Progenitor cell of endocrine pancreas (in vitro differentiated cells): ENCODE results near the gene DENND1A. TPM values are rescaled to one million over a fixed set of nuclear protein-coding genes. Genes with fewer than 3 reads are reported as not detected.

Experiments
- DNase-seq: peaks from one replicate; pipeline ENCODE4 v3.0.0; 2021; ENCODE audit warnings: low spot score; ENCODE audit not compliant: unreplicated experiment
- H3K27ac Mint-ChIP-seq: 2 replicates; pipeline ENCODE4 v1.8.0; 2021; ENCODE audit warnings: mild to moderate bottlenecking, moderate library complexity, mixed read lengths
- H3K27me3 Mint-ChIP-seq: 2 replicates; pipeline ENCODE4 v1.8.0; 2021; ENCODE audit warnings: mixed read lengths
- H3K36me3 Mint-ChIP-seq: 2 replicates; pipeline ENCODE4 v1.8.0; 2022; ENCODE audit warnings: mixed read lengths; ENCODE audit not compliant: insufficient read depth
- H3K4me1 Mint-ChIP-seq: 2 replicates; pipeline ENCODE4 v1.8.0; 2021; ENCODE audit warnings: low read depth, mixed read lengths
- H3K4me3 Mint-ChIP-seq: 2 replicates; pipeline ENCODE4 v1.8.0; 2021; ENCODE audit warnings: low read depth, mild to moderate bottlenecking, moderate library complexity, mixed read lengths
- H3K9me3 Mint-ChIP-seq: 2 replicates; pipeline ENCODE4 v1.8.0; 2021; ENCODE audit warnings: low read depth, mixed read lengths
- total RNA-seq: library from RNA; stranded (reverse); gene quantifications from 2 replicates; pipeline ENCODE4 v1.2.1, GENCODE V29; 2021
- TF ChIP-seq, protein P1 (sequence below): fragments of 200-600 bp; sonication (generic); IDR thresholded peaks from one replicate; pipeline ENCODE4 v1.5.0; 2021; ENCODE audit warnings: antibody characterized with exemption, mild to moderate bottlenecking; ENCODE audit not compliant: unreplicated experiment

The DENND1A gene
- total RNA-seq, 1 donor from 2014 or later = 20.1 TPM

DNA sequence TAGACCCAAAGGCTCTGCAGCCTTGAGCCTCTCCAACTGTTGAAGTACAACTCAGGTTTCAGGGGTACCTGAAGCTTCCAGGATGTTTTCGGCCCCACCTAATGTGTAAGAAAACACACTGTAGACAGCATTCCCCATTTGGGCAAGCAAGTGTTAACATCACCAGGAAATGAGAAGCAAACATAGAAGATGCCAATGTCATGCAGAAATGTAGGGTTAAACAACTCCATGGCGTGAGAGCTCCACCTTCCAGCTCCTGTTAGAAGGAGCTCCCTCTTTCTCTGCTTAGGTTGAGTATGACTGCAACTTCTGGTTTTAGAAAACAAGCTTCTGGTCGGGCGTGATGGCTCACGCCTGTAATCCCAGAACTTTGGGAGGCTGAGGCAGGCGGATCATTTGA is 31.0 kb upstream of the DENND1A start:
- no peak for DNase-seq
- H3K27ac Mint-ChIP-seq = no peak overlapping the region
- no peaks in the 10 kb centered on the region for H3K36me3 Mint-ChIP-seq
- H3K9me3 Mint-ChIP-seq = no peaks in the 10 kb centered on the region
- H3K27me3 Mint-ChIP-seq = peaks cover 69% of the 10 kb centered on the region
- H3K4me1 Mint-ChIP-seq = no peaks in the 10 kb centered on the region
- TF ChIP-seq, protein P1, sequence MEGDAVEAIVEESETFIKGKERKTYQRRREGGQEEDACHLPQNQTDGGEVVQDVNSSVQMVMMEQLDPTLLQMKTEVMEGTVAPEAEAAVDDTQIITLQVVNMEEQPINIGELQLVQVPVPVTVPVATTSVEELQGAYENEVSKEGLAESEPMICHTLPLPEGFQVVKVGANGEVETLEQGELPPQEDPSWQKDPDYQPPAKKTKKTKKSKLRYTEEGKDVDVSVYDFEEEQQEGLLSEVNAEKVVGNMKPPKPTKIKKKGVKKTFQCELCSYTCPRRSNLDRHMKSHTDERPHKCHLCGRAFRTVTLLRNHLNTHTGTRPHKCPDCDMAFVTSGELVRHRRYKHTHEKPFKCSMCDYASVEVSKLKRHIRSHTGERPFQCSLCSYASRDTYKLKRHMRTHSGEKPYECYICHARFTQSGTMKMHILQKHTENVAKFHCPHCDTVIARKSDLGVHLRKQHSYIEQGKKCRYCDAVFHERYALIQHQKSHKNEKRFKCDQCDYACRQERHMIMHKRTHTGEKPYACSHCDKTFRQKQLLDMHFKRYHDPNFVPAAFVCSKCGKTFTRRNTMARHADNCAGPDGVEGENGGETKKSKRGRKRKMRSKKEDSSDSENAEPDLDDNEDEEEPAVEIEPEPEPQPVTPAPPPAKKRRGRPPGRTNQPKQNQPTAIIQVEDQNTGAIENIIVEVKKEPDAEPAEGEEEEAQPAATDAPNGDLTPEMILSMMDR = no peak
- no peak overlapping the region for H3K4me3 Mint-ChIP-seq

DNA sequence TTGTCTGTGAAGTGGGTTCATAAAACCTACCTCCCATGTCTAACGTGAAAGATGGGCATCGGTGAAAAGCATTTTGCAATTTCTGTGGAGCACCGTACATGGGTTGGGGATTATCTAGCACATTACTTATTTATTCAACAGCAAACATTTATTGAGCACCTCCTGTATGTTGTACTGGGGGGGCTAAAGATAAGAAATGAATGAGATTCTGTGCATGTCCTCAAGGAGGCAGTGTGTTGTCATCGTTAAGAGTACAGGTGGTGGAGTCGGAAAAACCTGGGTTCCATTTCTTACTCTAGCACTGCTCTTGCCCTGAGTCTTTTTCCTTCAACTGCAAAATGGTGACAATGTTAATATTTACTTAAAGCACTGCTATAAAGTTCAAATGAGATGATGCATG is 30.4 kb upstream of the DENND1A start:
- Mint-ChIP-seq H3K27me3 (peaks cover 63% of the 10 kb centered on the region), H3K4me3 (no peak overlapping the region), H3K4me1 (no peaks in the 10 kb centered on the region), H3K36me3 (no peaks in the 10 kb centered on the region), H3K27ac (no peak overlapping the region), H3K9me3 (no peaks in the 10 kb centered on the region)
- TF ChIP-seq, protein P1 = peak; percentile 3
- no peak for DNase-seq

DNA sequence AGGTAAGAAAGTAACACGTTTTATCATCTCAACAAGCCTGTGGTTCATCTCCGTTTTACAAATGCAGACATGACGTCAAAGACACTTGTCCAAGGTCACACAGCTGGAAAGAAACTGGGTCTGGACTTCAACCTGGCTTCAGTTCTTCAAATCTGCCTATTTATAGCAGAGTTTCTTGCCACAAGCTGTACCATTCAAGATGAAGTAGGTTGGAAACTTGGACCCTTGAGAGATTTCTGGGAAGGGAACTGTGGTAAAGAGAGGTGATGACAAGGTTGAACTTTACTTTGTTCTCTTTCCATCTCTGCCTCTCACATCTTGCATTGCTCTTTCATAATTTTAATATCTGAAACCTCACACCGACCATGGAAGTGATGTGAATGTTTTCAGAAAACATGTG is 29.9 kb upstream of the DENND1A start:
- no peaks in the 10 kb centered on the region for H3K4me1 Mint-ChIP-seq
- H3K9me3 Mint-ChIP-seq = no peaks in the 10 kb centered on the region
- TF ChIP-seq, protein P1 = no peak
- H3K4me3 Mint-ChIP-seq = no peak overlapping the region
- no peak for DNase-seq
- H3K27me3 Mint-ChIP-seq = peaks cover 61% of the 10 kb centered on the region
- H3K27ac Mint-ChIP-seq = no peak overlapping the region
- H3K36me3 Mint-ChIP-seq = no peaks in the 10 kb centered on the region

DNA sequence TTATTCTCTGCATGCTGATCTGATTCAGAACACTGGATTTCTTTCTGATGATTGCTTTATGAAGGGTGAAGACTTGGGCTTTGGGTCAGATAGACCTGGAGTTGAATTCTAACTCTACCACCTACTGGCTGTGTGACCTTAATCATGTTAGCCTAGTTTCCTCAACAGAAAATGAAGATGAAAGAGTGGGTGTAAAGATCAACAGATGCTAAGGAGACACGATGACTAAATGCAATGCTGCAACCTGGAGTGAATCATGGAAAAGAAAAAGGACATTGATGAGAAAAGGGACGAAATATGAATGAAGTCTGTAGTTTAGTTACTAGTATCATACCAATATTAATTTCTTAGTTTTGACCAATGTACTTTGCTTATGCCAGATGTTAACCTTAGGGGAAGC is 27.8 kb upstream of the DENND1A start:
- Mint-ChIP-seq H3K9me3 (no peaks in the 10 kb centered on the region), H3K4me1 (peaks cover 9% of the 10 kb centered on the region), H3K27me3 (peaks cover 69% of the 10 kb centered on the region), H3K36me3 (no peaks in the 10 kb centered on the region), H3K27ac (no peak overlapping the region), H3K4me3 (no peak overlapping the region)
- TF ChIP-seq, protein P1 = no peak
- DNase-seq = no peak

DNA sequence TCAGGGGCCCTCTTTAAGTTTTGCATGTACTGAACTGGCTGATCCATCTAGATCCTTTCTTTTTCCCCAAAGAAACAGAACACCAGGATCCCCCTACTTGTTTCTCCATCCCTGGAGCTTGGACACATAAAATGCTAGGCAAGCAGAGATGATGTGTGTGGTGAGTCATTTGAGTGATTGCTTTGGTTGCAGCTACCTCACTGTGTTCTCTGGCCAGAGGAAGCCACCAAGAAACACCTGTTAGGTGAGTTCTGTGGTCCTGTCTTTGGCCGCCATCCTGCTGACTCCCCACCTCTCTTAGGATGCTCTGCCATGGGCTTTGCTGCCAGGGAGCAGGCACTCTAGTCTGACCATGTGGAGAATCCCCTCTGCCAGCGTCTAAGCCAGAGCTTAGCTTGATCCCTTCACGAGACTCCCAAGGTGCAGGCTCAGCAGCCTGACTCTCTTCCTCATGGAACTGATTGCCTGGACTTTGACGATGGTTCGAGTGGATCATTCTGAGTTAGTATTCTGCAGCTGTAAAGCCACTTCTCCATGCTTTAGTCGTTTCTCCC is 27.3 kb upstream of the DENND1A start:
- Mint-ChIP-seq H3K36me3 (no peaks in the 10 kb centered on the region), H3K9me3 (no peaks in the 10 kb centered on the region), H3K27ac (no peak overlapping the region), H3K4me3 (no peak overlapping the region), H3K4me1 (peaks cover 10% of the 10 kb centered on the region), H3K27me3 (peaks cover 74% of the 10 kb centered on the region)
- TF ChIP-seq, protein P1 = no peak
- DNase-seq = no peak
